GM23248 (cell line): ENCODE measurements around the gene CRACDL.

ENCODE experiments used
- EZH2 ChIP-seq: fragments of 200-600 bp; sonication (generic); IDR thresholded peaks from 2 replicates; pipeline ENCODE4 v1.6.1; 2018; ENCODE audit warnings: antibody characterized with exemption, mild to moderate bottlenecking; ENCODE audit not compliant: insufficient read depth, poor library complexity, severe bottlenecking
- EZH2phosphoT487 ChIP-seq: fragments of 200-600 bp; sonication (generic); IDR thresholded peaks from 2 replicates; pipeline ENCODE4 v1.6.1; 2018; ENCODE audit warnings: antibody characterized with exemption, moderate library complexity, mild to moderate bottlenecking, low read depth; ENCODE audit not compliant: insufficient read depth

- TF ChIP-seq EZH2 (no peak), EZH2phosphoT487 (no peak)
Observed at GRCh38 chr2:98907966-98908905, 27.8 kb downstream of the CRACDL start.
